Calu3 (cell line): ENCODE measurements around the gene DAB1. TPM values are rescaled to one million over a fixed set of nuclear protein-coding genes. Genes with fewer than 3 reads are reported as not detected.

Experiments
- BruUV-seq: library from RNA; stranded (reverse); fragments of 400-500 nt; replicated peaks from 2 replicates; lab custom pipeline; 2021; lab: Mats Ljungman, UMichigan
- CTCF ChIA-PET: fragments of 300-600 bp; sonication (Branson Sonifier 250); formaldehyde crosslinking; loops from one replicate; lab custom pipeline; 2022; ENCODE audit warnings: antibody characterized with exemption; lab: Charles Lee
- DNase-seq: peaks from one replicate; pipeline ENCODE4 v3.0.0; 2022
- H3K27ac Mint-ChIP-seq: one replicate; pipeline ENCODE4 v1.8.0; 2022; ENCODE audit warnings: mixed read lengths; ENCODE audit not compliant: unreplicated experiment
- H3K27me3 Mint-ChIP-seq: one replicate; pipeline ENCODE4 v1.8.0; 2022; ENCODE audit warnings: mixed read lengths; ENCODE audit not compliant: unreplicated experiment
- H3K36me3 Mint-ChIP-seq: one replicate; pipeline ENCODE4 v1.8.0; 2022; ENCODE audit warnings: mild to moderate bottlenecking, moderate library complexity, mixed read lengths; ENCODE audit not compliant: insufficient read depth, unreplicated experiment
- H3K4me1 Mint-ChIP-seq: one replicate; pipeline ENCODE4 v1.8.0; 2022; ENCODE audit warnings: mild to moderate bottlenecking, low read depth, mixed read lengths; ENCODE audit not compliant: unreplicated experiment
- H3K4me3 Mint-ChIP-seq: one replicate; pipeline ENCODE4 v1.8.0; 2022; ENCODE audit warnings: mild to moderate bottlenecking, low read depth, moderate library complexity, mixed read lengths; ENCODE audit not compliant: unreplicated experiment
- H3K9me3 Mint-ChIP-seq: one replicate; pipeline ENCODE4 v1.8.0; 2022; ENCODE audit warnings: low read depth, mixed read lengths; ENCODE audit not compliant: unreplicated experiment
- CTCF ChIP-seq: fragments of 200-600 bp; IDR thresholded peaks from one replicate; pipeline ENCODE4 v1.8.0; 2022; ENCODE audit warnings: antibody characterized with exemption; ENCODE audit not compliant: unreplicated experiment
- intact Hi-C: fragments of 100-400 bp; cut with micrococcal nuclease; formaldehyde crosslinking; loops from one replicate; pipeline ENCODE4 v1.10.0; 2022; ENCODE audit not compliant: unreplicated experiment
- total RNA-seq: library from RNA; stranded (reverse); gene quantifications from 2 replicates; pipeline ENCODE4 v1.2.3, GENCODE V29; 2022

DAB1 gene
- total RNA-seq, 1 experiment from 2014 or later, result not detected

- DNase-seq, result no peak
- no peaks in the 10 kb centered on the region for H3K9me3 Mint-ChIP-seq
- no peaks in the 10 kb centered on the region for H3K36me3 Mint-ChIP-seq
- CTCF ChIA-PET, result no interaction called here
- H3K27ac Mint-ChIP-seq, result no peak overlapping the region
- H3K27me3 Mint-ChIP-seq, result no peaks in the 10 kb centered on the region
- TF ChIP-seq CTCF, result no peak
- no peaks in the 10 kb centered on the region for H3K4me1 Mint-ChIP-seq
- intact Hi-C loops, result no loop called here
- BruUV-seq, result no TSS peak
- H3K4me3 Mint-ChIP-seq, result no peak overlapping the region
These were observed 46.3 kb downstream of the DAB1 start for GRCh38 chr1:57377339-57378139.

GRCh38 chr1:57376041-57376440 is 47.8 kb downstream of the DAB1 start:
- CTCF ChIA-PET, result no interaction called here
- Mint-ChIP-seq H3K27me3 (no peaks in the 10 kb centered on the region), H3K4me1 (no peaks in the 10 kb centered on the region), H3K36me3 (no peaks in the 10 kb centered on the region), H3K9me3 (no peaks in the 10 kb centered on the region), H3K4me3 (no peak overlapping the region), H3K27ac (no peak overlapping the region)
- DNase-seq, result no peak
- intact Hi-C loops, result no loop called here
- TF ChIP-seq CTCF, result no peak
- BruUV-seq, result no TSS peak

- CTCF ChIA-PET, result no interaction called here
- H3K36me3 Mint-ChIP-seq, result no peaks in the 10 kb centered on the region
- peaks cover 11% of the 10 kb centered on the region for H3K9me3 Mint-ChIP-seq
- no peaks in the 10 kb centered on the region for H3K4me1 Mint-ChIP-seq
- no peaks in the 10 kb centered on the region for H3K27me3 Mint-ChIP-seq
- intact Hi-C loops, result no loop called here
- DNase-seq, result no peak
- TF ChIP-seq CTCF, result no peak
- H3K4me3 Mint-ChIP-seq, result no peak overlapping the region
- BruUV-seq, result no TSS peak
- no peak overlapping the region for H3K27ac Mint-ChIP-seq
These were observed 54.0 kb downstream of the DAB1 start for GRCh38 chr1:57369889-57370288.

GRCh38 chr1:57367945-57368344 is 55.9 kb downstream of the DAB1 start:
- Mint-ChIP-seq H3K27ac (no peak overlapping the region), H3K9me3 (peaks cover 11% of the 10 kb centered on the region), H3K27me3 (no peaks in the 10 kb centered on the region), H3K4me3 (no peak overlapping the region), H3K36me3 (no peaks in the 10 kb centered on the region), H3K4me1 (no peaks in the 10 kb centered on the region)
- intact Hi-C loops, result no loop called here
- CTCF ChIA-PET, result no interaction called here
- no TSS peak for BruUV-seq
- TF ChIP-seq CTCF, result no peak
- DNase-seq, result no peak
